ENCODE results near the gene ZCCHC10.
"Not testable (repeated sequence)": the region's sequence is repeated elsewhere in the genome, so short reads cannot be mapped to it uniquely, and the experiment has no call there.

ZCCHC10 gene

DNA sequence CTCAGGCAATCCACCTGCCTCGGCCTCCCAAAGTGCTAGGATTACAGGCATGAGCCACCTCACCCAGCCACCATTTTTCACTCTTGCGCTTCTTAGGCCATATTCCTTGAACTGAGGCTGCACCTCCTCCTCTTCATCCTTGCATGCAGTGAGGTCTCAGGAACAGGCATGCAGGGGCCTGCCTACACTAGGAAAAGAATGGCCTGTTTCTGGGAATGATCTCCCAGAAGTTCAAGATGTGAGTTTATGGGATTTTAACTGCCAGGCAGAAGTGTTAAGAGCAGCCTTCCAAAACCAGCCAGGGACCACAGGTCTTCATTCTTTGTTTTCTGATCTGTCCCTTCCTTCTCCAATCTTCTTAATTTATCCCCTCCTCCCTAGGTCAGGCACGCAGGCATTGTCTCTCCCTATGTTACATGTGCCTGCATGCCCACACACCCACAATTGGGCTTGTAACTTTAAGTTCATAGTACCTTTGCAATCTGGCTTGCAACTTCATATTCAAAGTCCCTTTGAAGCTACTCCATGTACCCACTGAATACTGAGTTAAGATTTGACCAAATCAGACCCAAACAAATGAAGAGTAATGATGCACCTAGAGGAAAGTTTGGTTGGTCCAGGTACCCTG lies 14.9 kb upstream of the ZCCHC10 start:
- no peak for DNase-seq

DNA sequence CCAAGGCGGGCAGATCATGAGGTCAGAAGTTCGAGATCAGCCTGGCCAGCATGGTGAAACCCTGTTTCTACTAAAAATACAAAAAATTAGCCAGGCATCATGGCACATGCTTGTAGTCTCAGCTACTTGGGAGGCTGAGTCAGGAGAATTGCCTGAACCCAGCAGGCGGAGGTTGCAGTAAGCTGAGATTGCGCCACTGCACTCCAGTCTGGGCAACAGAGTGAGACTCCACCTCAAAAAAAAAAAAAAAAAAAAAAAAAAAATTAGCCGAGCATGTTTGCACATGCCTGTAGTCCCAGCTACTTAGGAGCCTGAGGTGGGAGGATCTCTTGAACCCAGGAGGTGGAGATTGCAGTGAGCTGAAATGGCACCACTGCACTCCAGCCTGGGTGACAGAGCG lies 10.3 kb upstream of the ZCCHC10 start:
- DNase-seq, result not testable (repeated sequence)

DNA sequence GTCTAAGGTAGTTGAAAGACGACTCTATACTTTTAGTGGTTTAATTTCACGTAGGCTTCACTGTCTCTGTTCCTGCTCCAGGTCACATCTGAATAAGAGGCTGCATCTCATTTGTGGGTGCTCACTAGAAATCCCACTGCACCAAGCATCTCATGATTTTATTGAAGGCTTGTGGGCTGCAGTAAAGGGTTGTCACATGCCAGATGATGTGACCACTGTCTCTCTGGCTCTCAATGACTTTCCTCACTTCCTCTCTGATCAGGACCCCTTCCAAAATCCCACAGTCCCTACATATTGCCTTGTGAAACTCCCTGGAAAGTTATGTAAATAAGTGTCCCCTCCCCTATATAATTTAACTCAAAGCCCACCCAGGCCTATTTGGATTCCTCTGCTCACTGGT lies 8.9 kb upstream of the ZCCHC10 start:
- DNase-seq, result no peak

DNA sequence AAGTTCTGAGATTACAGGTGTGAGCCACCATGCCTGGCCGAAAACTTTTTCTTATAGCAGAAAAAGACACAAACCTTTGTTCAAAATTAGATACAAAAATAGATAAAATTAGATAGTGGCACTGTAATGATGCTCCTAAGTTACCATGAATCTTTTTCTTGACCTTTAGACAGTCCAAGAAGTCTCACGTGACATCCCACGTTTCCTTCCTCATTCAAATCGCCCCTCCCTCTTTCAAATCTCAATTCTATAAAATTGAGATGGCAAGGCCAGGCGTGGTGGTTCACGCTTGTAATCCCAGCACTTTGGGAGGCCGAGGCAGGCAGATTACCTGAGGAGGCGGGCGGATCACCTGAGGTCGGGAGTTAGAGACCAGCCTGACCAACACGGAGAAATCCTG lies 7.7 kb upstream of the ZCCHC10 start:
- DNase-seq, result no peak

DNA sequence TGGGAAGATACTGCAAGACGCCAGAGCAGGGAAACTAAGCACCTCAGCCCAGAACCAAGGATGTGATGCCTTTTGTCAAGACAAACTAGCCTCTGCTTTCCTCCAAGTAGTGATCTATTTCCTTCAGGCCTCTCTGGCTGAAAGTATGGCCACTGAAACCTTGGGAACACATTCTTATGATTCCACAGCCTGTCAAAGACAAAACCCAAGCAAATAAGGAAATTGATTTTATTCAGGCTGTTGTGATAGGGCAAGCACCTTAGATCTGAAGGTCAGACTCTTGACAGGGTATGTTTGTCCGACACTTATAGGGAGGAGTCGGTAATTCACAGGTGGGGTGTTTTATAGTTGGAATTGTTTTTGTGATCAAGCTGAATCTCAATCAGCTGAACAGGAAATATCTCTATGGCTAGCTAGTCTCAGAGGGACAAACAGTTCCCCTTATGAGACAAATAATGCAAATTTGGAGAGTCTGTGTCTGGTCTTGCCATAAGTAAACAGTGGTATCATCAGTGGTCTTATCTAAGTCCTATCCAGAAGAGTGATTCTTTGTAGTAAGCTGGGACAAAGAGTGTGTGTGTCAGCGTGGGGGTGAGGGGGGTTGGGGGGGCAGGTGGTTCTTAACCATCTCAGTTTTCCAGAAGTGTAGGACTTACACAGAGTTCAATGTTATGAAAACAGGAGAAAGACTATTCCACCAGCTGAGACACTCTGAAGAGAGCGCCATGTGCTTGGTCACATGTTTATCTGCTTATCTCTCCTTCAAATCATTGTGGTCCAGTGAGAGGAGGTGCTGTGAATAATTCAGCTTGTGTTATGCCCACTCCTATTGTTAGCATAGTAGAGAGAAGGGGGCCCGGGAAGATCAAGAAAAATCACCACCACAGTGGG lies 6.7 kb upstream of the ZCCHC10 start:
- DNase-seq, result no peak

DNA sequence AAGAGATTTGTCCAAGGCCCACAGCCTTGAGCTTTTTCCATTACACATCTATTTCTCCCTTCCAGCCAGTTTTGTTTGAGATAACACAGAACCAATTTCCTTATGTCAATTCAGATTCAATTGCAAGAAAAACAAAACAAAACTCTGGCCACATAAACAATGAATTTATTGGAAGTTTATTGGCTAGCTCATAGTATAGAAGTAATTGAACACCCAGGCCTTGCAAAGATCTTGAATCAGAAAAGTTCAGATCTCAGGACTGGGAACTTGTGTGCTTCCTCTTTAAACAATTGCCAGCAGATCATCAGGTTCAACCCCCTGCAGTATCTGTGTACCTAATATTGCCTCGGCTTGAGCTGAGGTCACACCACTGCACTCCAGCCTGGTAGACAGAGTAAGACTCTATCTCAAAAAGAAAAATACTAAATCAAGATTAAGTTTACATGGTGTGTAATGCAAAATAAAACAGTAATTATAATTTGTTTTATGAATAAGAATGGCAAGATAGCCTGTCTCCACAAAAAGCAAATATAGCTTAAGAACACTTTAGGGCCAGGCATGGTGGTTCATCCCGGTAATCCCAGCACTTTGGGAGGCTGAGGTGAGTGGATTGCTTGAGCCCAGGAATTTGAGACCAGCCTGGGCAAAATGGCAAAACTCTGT lies 4.1 kb upstream of the ZCCHC10 start:
- DNase-seq, result no peak

DNA sequence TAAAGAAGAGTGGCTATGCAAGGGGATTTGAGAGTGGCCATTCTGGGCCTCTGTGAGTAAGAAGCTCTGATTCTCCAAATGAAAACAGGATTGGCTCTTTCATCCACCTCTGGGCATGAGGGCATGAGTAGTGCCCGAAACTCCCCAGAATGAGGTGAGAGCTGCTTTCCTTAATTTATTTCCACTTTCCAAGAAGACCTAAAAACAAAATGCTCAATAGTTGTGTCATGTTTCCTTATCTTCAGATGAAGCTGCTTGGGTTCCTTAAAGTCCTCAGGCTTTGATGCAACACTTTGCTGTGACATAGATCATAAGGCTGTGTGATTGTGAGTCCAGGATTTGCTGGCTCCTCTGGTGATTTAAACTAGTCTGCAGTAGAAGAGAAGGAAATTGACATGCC lies 3.1 kb upstream of the ZCCHC10 start:
- no peak for DNase-seq

DNA sequence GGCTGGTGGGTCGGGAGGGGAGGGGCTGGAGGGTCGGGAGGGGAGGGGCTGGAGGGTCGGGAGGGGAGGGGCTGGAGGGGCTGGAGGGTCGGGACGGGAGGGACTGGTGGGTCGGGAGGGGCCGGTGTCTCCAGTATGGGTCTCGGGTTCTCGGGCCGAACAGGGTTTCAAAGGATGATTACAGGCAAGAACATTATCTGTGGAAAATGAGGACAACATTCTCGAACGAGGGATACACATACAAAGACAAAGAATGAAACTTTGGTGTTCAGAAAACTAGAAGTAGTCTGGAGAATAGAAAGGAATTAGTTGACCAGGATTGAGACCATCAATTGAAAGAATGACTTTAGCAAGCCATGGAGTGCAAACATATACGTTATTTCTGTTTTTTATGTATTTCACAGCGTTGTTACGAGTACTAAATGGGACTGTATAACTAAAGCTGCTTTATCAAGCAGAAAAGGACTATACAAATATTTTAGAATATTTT lies 360 bp upstream of the ZCCHC10 start:
- no peak for DNase-seq

DNA sequence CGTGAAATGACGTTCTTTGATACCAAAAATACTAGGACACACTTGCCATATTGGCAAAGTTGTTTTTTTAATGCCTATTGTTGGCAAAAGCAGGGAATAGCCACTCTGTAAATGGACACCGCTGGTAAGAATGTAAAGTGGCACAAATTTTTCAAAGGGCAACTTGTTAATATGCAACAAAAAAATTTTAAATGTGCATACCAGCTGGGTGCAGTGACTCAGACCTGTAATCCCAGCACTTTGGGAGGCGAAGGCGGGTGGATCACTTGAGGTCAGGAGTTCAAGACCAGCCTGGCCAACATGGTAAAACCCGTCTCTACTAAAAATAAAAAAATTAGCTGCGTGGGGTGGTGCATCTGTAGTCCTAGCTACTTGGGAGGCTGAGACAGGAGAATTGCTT lies 6.9 kb downstream of the ZCCHC10 start:
- not testable (repeated sequence) for DNase-seq

DNA sequence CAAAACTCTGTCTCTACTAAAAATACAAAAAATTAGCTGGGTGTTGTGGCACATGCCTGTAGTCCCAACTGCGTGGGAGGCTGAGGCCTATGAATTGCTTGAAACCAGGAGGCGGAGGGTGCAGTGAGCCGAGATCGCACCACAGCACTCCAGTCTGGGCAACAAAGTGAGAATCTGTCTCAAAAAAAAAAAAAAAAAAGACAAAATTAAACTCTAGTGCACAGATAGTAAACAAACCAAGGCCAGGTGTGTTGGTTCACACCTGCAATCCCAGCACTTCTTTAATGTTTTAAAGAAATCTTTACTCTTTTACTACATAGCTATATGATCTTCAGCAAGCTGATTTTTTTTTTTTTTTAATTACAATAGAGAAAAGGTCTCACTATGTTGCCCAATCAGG lies 8.4 kb downstream of the ZCCHC10 start:
- no peak for DNase-seq

DNA sequence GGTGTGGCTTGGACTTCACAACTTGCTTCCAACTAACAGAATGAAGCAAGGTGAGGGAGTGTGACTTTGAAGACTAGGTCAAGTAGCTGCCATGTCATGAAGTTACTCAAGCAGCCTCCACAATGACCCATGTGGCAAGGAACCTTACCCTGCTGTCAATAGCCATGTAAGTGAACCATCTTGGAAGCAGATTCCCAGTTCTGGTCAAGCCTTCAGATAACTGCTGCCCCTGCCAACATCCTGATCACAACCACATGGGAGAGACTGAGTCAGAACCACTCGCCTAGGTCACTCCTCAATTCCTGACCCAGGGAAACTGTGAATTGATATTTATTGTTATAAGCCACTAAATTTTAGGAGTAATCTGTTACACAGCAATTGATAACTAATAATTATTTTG lies 10.9 kb downstream of the ZCCHC10 start:
- DNase-seq, result no peak

DNA sequence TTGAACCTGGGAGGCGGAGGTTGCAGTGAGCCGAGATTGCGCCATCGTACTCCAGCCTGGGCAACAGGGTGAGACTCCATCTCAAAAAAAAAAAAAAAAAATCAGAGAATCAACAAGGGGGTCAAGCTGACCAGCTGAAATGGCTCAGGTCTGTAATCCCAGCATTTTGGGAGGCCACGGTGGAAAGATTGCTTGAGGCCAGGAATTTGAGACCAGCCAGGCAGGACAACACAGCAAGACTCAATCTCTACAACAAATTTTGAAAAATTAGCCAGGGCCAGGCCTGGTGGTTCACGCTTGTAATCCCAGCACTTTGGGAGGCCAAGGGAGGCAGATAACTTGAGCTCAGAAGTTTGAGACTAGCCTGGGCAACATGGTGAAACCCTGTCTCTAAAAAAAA lies 17.9 kb downstream of the ZCCHC10 start:
- not testable (repeated sequence) for DNase-seq

DNA sequence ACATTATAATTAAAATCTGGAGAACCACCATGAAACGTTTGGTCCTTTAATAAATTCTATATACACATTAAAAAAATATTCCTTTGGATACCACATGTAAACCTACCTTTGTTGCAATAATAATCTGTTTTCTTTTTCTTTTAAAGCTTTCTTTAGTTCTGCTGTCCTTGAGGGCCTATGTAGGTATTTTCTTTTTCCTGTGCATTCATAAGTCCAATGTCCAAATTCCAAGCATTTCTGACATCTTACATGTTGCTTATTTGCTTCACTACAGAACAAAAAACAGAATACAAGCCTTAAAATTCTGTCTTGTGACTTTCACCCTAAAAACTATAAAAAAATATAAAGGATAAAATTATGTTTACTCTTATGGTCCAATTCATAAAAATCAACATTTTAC lies 19.7 kb downstream of the ZCCHC10 start:
- DNase-seq, result no peak

DNA sequence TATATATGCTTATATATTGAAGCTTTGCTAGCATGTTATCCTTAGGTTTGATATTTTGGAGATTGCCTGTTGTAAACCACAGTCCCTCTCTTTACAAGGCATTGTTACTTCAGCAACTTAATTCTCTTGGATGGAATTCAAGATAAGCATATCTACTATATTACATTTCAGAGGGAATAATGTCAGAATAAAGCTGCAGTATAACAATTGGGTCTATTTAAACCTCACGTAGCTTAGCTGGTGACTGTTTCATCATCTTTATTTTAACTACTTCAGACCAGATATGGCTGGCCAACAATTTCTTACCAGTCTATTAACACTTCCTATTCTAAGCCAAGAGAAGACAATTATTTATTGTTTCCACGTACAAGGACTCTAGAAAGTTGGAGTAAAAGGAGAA lies 27.1 kb downstream of the ZCCHC10 start:
- DNase-seq, result no peak

DNA sequence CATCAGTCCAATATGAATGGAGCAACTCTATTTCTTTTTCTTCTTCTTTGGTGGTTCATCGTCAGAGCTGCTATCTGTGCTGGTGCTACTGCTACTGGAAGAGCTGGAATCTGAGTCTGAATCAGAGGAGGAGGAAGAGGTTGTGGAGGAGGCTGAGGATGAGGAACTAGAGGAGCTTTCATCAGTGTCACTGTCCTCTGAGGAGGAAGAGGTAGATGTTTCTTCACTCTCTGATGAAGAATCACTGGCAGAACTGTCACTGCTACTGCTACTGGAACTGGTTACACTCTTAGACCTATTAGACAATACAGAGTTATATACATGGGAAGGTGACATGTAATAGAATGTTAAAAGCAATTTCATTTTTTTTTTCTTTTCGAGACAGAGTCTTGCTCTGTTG lies 27.8 kb downstream of the ZCCHC10 start:
- DNase-seq, result no peak

DNA sequence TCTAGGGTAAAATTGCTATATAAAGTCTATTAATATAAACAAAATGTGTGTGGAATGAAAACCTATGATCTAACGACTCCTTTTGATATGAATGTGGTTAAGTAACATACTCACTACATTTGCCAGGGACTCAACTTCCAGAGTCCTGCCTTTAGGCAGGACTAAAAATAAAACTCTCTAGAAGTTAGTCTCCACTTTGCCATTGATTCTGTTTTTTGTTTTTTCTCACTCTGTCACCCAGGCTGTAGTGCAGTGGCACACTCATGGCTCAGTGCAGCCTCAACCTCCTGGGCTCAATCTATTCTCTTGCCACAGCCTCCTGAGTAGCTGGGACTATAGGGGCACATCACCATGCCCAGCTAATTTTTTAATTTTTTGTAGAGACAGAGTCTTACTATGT lies 30.0 kb downstream of the ZCCHC10 start:
- no peak for DNase-seq

DNA sequence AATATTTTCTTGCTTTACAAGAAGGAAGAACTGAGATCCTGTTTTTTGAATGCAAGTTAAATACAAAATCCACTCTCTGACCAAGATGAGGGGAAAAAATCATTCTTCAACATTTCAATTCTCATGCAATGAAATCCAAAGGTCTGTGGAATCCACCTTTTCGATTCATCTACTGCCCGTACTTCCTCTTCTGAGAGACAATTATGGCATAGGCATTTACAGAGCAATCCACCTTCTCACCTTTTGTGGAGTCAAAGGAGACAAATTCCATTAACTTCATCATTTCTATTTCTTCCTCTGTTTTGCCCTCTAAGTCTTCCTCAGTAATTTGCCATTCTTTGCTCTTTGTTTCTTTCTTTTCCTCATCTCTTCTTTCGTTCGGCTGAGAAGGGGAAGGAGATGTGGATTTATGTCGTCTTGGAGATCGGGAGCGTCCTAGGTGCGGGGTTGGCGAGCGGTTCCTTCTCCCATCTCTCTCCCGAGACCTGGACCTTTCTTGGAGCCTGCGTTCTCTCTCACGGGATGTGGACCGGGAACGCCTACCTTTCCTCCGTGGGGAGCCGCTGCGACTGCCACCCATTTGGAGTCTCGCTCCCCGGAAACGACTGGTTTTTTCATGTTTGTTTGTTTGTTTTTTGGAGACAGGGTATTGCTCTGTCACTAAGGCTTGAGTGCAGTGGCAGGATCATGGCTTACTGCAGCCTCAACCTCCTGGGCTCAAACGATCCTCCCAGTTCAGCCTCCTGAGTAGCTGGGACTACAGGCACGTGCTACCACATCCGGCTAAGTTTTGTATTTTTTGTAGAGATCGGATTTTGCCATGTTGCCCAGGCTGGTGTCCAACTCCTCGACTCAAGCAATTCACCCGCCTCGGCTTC lies 38.6 kb downstream of the ZCCHC10 start:
- no peak for DNase-seq

DNA sequence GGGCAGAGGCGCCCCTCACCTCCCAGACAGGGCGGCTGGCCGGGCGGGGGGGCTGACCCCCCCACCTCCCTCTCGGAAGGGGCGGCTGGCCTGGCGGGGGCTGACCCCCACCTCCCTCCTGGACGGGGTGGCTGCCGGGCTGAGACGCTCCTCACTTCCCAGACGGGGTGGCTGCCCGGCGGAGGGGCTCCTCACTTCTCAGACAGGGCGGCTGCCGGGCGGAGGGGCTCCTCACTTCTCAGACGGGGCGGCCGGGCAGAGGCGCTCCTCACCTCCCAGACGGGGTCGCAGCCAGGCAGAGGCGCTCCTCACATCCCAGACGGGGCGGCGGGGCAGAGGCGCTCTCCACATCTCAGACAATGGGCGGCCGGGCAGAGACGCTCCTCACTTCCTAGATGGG lies 43.4 kb downstream of the ZCCHC10 start:
- not testable (repeated sequence) for DNase-seq

DNA sequence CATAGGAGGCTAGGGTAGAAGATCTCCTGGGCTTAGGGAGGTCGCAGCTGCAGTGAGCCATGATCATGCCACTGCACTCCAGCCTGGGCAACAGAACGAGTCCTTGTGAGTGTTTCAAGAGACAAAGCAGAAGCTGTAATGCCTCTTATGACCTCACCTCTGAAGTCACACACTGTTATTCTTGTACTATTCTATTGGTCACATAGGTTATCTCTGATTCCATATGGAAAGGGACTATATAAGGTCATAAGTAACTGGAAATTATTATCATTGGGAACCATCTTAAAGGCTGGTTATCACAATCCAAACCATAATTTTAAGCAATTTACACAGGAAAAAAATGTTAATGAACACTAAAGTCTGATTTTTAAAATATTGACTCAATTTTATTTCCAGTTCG lies 45.1 kb downstream of the ZCCHC10 start:
- DNase-seq, result no peak

DNA sequence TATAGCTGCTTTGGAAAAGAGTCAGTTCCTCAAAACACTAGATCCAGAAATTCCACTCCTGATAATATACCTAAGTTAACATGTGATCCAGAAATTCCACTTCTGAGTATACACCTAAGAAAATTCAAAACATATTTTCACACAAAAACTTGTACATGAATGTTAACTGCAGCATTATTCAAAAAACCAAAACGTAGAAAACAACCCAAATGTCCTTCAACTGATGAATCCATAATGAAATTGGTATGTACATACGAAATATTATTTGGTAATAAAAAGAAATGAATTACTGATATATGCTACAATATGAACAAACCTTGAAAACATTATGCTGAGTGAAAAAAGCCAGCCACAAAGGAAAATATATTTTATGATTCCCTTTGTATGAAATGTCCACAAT lies 46.4 kb downstream of the ZCCHC10 start:
- no peak for DNase-seq

DNA sequence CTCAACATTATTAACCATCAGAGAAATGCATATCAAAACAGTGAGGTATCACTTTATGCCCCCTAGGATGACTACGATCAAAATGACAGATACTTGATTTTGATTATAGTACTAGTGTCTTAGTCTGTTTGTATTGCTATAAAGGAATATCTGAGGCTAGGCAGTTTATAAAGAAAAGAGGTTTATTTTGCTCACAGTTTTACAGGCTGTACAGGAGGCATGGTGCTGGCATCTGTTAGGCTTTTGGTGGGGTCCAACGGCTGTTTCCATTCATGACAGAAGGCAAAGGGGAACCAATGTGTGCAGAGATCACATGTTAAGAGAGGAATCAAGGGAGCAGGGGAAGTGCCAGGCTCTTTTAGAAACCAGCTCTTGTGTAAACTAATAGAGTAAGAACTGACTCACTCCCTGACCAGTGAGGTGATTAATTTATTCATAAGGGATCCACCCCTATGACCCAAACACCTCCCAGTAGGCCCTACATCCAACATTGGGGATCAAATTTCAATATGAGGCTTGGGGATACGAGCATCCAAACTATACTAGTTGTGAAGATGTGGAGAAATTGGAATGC lies 46.9 kb downstream of the ZCCHC10 start:
- DNase-seq, result no peak

DNA sequence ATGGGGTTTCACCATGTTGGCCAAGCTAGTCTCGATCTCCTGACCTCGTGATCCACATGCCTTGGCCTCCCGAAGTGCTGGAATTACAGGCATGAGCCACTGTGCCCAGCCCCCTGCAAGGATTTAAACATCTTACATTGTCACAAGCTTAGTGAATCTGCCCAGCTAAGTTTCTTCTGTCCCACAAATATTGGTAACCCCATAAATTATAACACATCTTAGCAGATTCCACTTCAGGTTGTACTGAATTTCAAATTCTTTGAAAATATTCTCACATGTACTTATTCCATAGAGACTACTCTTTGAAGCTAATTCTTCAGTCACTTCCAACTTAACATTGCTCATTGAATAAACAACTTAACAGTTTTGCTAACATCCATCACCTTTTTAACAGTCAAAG lies 49.5 kb downstream of the ZCCHC10 start:
- DNase-seq, result no peak

DNA sequence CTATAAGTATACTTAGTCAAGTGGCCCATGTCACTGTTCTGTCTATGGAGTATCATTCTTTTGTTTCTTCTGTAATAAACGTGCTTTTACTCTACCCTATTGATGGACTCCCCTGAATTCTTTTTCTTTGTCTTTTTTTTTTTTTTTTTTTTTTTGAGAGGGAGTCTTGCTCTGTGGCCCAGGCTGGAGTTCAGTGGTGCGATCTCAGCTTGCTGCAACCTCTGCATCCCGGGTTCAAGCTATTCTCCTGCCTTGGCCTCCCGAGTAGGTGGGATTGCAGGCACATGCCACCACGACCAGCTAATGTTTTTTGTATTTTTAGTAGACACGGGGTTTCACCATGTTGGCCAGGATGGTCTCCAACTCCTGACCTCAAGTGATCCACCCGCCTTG lies 53.9 kb downstream of the ZCCHC10 start:
- not testable (repeated sequence) for DNase-seq

Data from NCI-H1092 (cell line).